Neural cell (in vitro differentiated cells): Measurements from ENCODE around the gene NF1. TPM values are rescaled to one million over a fixed set of nuclear protein-coding genes. Genes with fewer than 3 reads are reported as not detected.

Experiments used
- H2AFZ ChIP-seq: fragments of 200-600, 300-800 bp; sonication (generic), shearing (Covaris generic); 2 replicates; pipeline ENCODE4 v1.6.0; 2014; ENCODE audit warnings: low read depth, mild to moderate bottlenecking, antibody characterized with exemption, low read length, moderate library complexity
- H3F3A ChIP-seq: fragments of 200-600 bp; shearing (Covaris generic); 2 replicates; pipeline ENCODE4 v1.6.1; 2016; ENCODE audit warnings: mild to moderate bottlenecking, moderate library complexity, mixed read lengths, antibody characterized with exemption, low read length; ENCODE audit not compliant: insufficient read depth, poor library complexity, severe bottlenecking
- H3K27ac ChIP-seq: fragments of 200-600, 300-800 bp; sonication (generic), shearing (Covaris generic); 2 replicates; pipeline ENCODE4 v1.5.1; 2014; ENCODE audit warnings: mild to moderate bottlenecking, low read length, moderate library complexity
- H3K27me3 ChIP-seq: fragments of 300-800, 200-600 bp; sonication (generic), shearing (Covaris generic); 2 replicates; pipeline ENCODE4 v1.6.0; 2014; ENCODE audit warnings: mild to moderate bottlenecking, low read depth, low read length, moderate library complexity; ENCODE audit not compliant: insufficient read depth
- H3K36me3 ChIP-seq: fragments of 300-800, 200-600 bp; sonication (generic), shearing (Covaris generic); 2 replicates; pipeline ENCODE4 v1.5.1; 2014; ENCODE audit warnings: mild to moderate bottlenecking, antibody characterized with exemption, low read length, moderate library complexity; ENCODE audit not compliant: insufficient read depth
- H3K4me2 ChIP-seq: fragments of 300-800, 200-600 bp; sonication (generic), shearing (Covaris generic); 2 replicates; pipeline ENCODE4 v1.6.0; 2014; ENCODE audit warnings: mild to moderate bottlenecking, low read length
- H3K4me3 ChIP-seq: fragments of 300-800, 200-600 bp; sonication (generic), shearing (Covaris generic); 2 replicates; pipeline ENCODE4 v1.5.1; 2014; ENCODE audit warnings: mild to moderate bottlenecking, low read length, moderate library complexity
- H3K79me2 ChIP-seq: fragments of 200-600 bp; shearing (Covaris generic); replicated peaks from 2 replicates; pipeline ENCODE4 v1.6.0; 2014; ENCODE audit warnings: mild to moderate bottlenecking, low read length, moderate library complexity; ENCODE audit not compliant: insufficient read depth
- H3K9ac ChIP-seq: fragments of 300-800, 200-600 bp; sonication (generic), shearing (Covaris generic); 2 replicates; pipeline ENCODE4 v1.6.1; 2016; ENCODE audit warnings: mild to moderate bottlenecking, low read length, mixed read lengths
- H3K9me2 ChIP-seq: fragments of 200-600 bp; shearing (Covaris generic); 2 replicates; pipeline ENCODE4 v1.6.1; 2016; ENCODE audit warnings: mild to moderate bottlenecking, low read length, mixed read lengths; ENCODE audit not compliant: insufficient read depth
- H3K9me3 ChIP-seq: fragments of 200-600, 300-800 bp; sonication (generic), shearing (Covaris generic); 2 replicates; pipeline ENCODE4 v1.6.1; 2016; ENCODE audit warnings: mild to moderate bottlenecking, mixed run types, low read length, moderate library complexity, mixed read lengths
- H4K20me1 ChIP-seq: fragments of 200-600 bp; shearing (Covaris generic); 2 replicates; pipeline ENCODE4 v1.6.1; 2016; ENCODE audit warnings: mild to moderate bottlenecking, mixed run types; ENCODE audit not compliant: insufficient read depth
- EP300 ChIP-seq: fragments of 450-650 bp; conservative IDR thresholded peaks from 2 replicates; pipeline ENCODE4 v1.6.1; 2014; ENCODE audit warnings: antibody characterized with exemption, mild to moderate bottlenecking, moderate library complexity; ENCODE audit not compliant: poor library complexity, severe bottlenecking
- EZH2 ChIP-seq: fragments of 200-600, 300-800 bp; shearing (Covaris generic), sonication (generic); IDR thresholded peaks from 2 replicates; pipeline ENCODE4 v1.6.1; 2014; ENCODE audit warnings: antibody characterized with exemption, low read length, borderline replicate concordance, mild to moderate bottlenecking; ENCODE audit not compliant: insufficient read depth, poor library complexity, severe bottlenecking
- MXI1 ChIP-seq: fragments of 450-650 bp; conservative IDR thresholded peaks from 2 replicates; pipeline ENCODE4 v1.6.1; 2014; ENCODE audit warnings: antibody characterized with exemption, mild to moderate bottlenecking; ENCODE audit not compliant: poor library complexity, severe bottlenecking
- POLR2AphosphoS5 ChIP-seq: IDR thresholded peaks from 2 replicates; pipeline ENCODE4 v1.6.1; 2012
- RAD21 ChIP-seq: fragments of 450-650 bp; conservative IDR thresholded peaks from 2 replicates; pipeline ENCODE4 v1.6.1; 2014; ENCODE audit warnings: antibody characterized with exemption, mild to moderate bottlenecking, moderate library complexity
- SMC3 ChIP-seq: fragments of 450-650 bp; conservative IDR thresholded peaks from 2 replicates; pipeline ENCODE4 v1.6.1; 2014; ENCODE audit warnings: antibody characterized with exemption, mild to moderate bottlenecking, moderate library complexity; ENCODE audit not compliant: poor library complexity
- TAF1 ChIP-seq: IDR thresholded peaks from 2 replicates; pipeline ENCODE4 v1.6.1; 2012; ENCODE audit warnings: low read depth
- polyA plus RNA-seq: library from polyadenylated mRNA; depleted of rRNA; stranded (reverse); fragments of >200 nt; gene quantifications from 2 replicates; pipeline ENCODE4 v1.2.3, GENCODE V29; 2014
- TF ChIP-seq, protein P1 (sequence below): fragments of 450-650 bp; IDR thresholded peaks from 2 replicates; pipeline ENCODE4 v1.5.1; 2014; ENCODE audit warnings: antibody characterized with exemption, mild to moderate bottlenecking, moderate library complexity; ENCODE audit not compliant: poor library complexity, severe bottlenecking
- TF ChIP-seq, protein P2 (sequence below): IDR thresholded peaks from 2 replicates; pipeline ENCODE4 v1.6.1; 2012; ENCODE audit warnings: borderline replicate concordance

Gene NF1
- polyA plus RNA-seq, 1 donor from 2014 or later = 22.4 TPM

DNA sequence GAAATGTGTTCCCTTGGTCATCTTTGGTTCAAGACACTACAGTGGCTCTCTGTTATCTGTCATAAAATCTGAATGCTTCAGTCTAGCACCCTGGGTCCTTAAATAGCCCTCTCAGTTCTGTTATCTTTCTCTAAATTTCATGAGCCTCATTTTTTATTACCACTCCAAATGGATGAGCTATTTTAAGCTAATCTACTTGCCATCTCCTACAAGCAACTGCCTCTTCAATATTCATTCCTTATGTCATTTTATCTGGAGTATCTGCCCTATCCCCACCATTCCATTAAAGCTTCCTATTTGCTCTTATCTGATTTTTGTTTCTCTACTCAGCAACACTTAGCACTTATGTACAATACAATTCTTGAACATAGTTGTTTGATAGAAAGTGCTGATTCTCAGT lies 254.7 kb downstream of the NF1 start:
- Histone ChIP-seq H3K27ac (no peak overlapping the region), H3K27me3 (no peaks in the 10 kb centered on the region), H3K9ac (no peak overlapping the region), H3K4me2 (no peak overlapping the region), H3F3A (no peaks in the 10 kb centered on the region), H3K4me3 (no peak overlapping the region), H3K79me2 (no peaks in the 10 kb centered on the region), H4K20me1 (no peaks in the 10 kb centered on the region), H3K9me2 (no peaks in the 10 kb centered on the region), H3K36me3 (peaks cover 4% of the 10 kb centered on the region), H2AFZ (no peak overlapping the region), H3K9me3 (no peaks in the 10 kb centered on the region)
- TF ChIP-seq SMC3 (no peak), POLR2AphosphoS5 (no peak), TAF1 (no peak), MXI1 (no peak)
- TF ChIP-seq, protein P1, sequence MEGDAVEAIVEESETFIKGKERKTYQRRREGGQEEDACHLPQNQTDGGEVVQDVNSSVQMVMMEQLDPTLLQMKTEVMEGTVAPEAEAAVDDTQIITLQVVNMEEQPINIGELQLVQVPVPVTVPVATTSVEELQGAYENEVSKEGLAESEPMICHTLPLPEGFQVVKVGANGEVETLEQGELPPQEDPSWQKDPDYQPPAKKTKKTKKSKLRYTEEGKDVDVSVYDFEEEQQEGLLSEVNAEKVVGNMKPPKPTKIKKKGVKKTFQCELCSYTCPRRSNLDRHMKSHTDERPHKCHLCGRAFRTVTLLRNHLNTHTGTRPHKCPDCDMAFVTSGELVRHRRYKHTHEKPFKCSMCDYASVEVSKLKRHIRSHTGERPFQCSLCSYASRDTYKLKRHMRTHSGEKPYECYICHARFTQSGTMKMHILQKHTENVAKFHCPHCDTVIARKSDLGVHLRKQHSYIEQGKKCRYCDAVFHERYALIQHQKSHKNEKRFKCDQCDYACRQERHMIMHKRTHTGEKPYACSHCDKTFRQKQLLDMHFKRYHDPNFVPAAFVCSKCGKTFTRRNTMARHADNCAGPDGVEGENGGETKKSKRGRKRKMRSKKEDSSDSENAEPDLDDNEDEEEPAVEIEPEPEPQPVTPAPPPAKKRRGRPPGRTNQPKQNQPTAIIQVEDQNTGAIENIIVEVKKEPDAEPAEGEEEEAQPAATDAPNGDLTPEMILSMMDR = no peak

DNA sequence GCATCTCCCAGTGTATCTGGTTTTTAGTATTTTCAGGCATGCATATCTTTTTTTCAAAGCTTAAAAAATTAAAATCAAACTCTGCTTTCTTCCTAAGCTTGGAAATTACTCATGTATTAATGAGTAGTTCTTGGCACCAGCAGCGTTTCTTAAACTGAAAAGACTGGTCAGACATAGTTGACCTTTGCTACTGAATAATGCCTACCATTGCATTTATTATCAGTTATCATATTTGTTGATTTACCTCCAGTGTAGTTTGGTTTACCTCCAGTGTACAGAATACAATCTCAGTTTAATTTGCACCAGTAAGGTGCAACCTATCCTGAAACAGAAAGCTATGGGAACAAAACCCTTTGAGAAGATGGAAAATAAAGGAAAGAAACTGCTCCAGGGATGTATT lies 261.2 kb downstream of the NF1 start:
- Histone ChIP-seq H3F3A (no peaks in the 10 kb centered on the region), H3K36me3 (peaks cover 15% of the 10 kb centered on the region), H2AFZ (no peak overlapping the region), H3K27ac (no peak overlapping the region), H3K9ac (no peak overlapping the region), H3K79me2 (no peaks in the 10 kb centered on the region), H3K9me2 (no peaks in the 10 kb centered on the region), H3K9me3 (no peaks in the 10 kb centered on the region), H3K4me2 (no peak overlapping the region), H4K20me1 (no peaks in the 10 kb centered on the region), H3K4me3 (no peak overlapping the region), H3K27me3 (no peaks in the 10 kb centered on the region)
- no peak for TF ChIP-seq MXI1
- TF ChIP-seq SMC3 = no peak
- no peak for TF ChIP-seq EZH2
- TF ChIP-seq, protein P2, sequence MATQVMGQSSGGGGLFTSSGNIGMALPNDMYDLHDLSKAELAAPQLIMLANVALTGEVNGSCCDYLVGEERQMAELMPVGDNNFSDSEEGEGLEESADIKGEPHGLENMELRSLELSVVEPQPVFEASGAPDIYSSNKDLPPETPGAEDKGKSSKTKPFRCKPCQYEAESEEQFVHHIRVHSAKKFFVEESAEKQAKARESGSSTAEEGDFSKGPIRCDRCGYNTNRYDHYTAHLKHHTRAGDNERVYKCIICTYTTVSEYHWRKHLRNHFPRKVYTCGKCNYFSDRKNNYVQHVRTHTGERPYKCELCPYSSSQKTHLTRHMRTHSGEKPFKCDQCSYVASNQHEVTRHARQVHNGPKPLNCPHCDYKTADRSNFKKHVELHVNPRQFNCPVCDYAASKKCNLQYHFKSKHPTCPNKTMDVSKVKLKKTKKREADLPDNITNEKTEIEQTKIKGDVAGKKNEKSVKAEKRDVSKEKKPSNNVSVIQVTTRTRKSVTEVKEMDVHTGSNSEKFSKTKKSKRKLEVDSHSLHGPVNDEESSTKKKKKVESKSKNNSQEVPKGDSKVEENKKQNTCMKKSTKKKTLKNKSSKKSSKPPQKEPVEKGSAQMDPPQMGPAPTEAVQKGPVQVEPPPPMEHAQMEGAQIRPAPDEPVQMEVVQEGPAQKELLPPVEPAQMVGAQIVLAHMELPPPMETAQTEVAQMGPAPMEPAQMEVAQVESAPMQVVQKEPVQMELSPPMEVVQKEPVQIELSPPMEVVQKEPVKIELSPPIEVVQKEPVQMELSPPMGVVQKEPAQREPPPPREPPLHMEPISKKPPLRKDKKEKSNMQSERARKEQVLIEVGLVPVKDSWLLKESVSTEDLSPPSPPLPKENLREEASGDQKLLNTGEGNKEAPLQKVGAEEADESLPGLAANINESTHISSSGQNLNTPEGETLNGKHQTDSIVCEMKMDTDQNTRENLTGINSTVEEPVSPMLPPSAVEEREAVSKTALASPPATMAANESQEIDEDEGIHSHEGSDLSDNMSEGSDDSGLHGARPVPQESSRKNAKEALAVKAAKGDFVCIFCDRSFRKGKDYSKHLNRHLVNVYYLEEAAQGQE = no peak
- TF ChIP-seq POLR2AphosphoS5 = no peak
- no peak for TF ChIP-seq RAD21
- TF ChIP-seq, protein P1 = no peak
- no peak for TF ChIP-seq TAF1
- TF ChIP-seq EP300 = no peak
